ENCODE results near the gene GSAP. TPM values are rescaled to one million over a fixed set of nuclear protein-coding genes. Genes with fewer than 3 reads are reported as not detected.

Gene GSAP
- total RNA-seq, 2 experiments from 2014 or later = 0.55 TPM; not detected in 1

DNA sequence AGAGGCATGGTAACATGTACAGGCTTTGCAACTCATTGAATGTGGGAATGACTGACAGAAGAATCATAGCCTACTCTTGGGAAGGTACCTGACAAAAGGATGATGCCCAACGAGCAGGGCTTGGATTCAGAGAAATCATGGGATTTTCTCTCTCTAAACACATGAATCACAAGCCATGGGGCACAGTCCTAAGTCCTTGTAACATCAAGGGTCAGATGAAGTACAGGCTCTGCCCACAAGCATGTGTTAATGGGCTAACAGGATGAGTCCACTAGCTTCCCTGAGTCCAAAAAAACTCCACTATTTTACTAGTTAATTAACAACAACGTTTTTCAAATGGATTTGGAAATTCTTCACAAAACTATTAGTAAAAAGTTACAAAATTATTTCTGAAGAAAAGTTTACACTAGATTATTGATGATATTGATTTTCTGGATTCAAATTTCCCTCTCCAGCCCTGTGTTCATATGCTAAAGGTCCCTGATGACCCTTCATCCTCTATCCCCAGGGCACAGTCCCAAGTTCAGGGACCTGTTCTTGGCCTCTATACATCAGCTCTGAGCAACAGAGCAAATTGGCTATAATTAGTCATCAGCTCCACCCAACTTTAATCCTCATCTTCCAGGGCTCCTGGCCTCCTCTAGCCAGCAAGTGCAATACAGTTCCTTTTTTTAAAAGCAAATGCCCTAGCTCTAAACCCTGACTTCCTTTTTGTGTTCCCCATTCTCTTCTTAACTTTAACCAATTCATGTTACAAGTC is 99.8 kb downstream of the GSAP start:
- no peak overlapping the region for H3K4me2 ChIP-seq (ENCODE audit: low read length)
- no peak overlapping the region for H3K27ac ChIP-seq (ENCODE audit: low read depth, low read length, poor library complexity, severe bottlenecking)
- no TSS peak for BruUV-seq (replicated peaks)
- no peaks in the 10 kb centered on the region for H3K36me3 ChIP-seq (ENCODE audit: insufficient read depth, low read length)
- no peak for DNase-seq (ENCODE audit: low spot score)
- H3K9me2 ChIP-seq (ENCODE audit: insufficient read depth, low read length) = no peaks in the 10 kb centered on the region
- H4K20me1 ChIP-seq (ENCODE audit: insufficient read depth, low read length) = no peaks in the 10 kb centered on the region
- H3K79me2 ChIP-seq (ENCODE audit: insufficient read depth, low read depth, low read length) = no peaks in the 10 kb centered on the region
- TF ChIP-seq, protein P1, sequence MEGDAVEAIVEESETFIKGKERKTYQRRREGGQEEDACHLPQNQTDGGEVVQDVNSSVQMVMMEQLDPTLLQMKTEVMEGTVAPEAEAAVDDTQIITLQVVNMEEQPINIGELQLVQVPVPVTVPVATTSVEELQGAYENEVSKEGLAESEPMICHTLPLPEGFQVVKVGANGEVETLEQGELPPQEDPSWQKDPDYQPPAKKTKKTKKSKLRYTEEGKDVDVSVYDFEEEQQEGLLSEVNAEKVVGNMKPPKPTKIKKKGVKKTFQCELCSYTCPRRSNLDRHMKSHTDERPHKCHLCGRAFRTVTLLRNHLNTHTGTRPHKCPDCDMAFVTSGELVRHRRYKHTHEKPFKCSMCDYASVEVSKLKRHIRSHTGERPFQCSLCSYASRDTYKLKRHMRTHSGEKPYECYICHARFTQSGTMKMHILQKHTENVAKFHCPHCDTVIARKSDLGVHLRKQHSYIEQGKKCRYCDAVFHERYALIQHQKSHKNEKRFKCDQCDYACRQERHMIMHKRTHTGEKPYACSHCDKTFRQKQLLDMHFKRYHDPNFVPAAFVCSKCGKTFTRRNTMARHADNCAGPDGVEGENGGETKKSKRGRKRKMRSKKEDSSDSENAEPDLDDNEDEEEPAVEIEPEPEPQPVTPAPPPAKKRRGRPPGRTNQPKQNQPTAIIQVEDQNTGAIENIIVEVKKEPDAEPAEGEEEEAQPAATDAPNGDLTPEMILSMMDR (conservative IDR thresholded peaks at IDR 0.05; ENCODE audit: low read length) = no peak
- no peak for TF ChIP-seq EZH2phosphoT487 (IDR thresholded peaks at IDR 0.05; ENCODE audit: borderline replicate concordance, low read depth, low read length)
- no peak overlapping the region for H3K4me3 ChIP-seq (ENCODE audit: low read depth, low read length, poor library complexity, severe bottlenecking)
- H2AFZ ChIP-seq (ENCODE audit: low read length) = no peak overlapping the region
- H3K4me1 ChIP-seq (ENCODE audit: insufficient read depth, low read length, poor library complexity, severe bottlenecking) = no peaks in the 10 kb centered on the region
- intact Hi-C loops (cut with micrococcal nuclease; ENCODE audit: unreplicated experiment) = no loop called here
- ChIA-PET CTCF (ENCODE audit: unreplicated experiment) (no interaction called here), POLR2A (no interaction called here)
- H3K9me3 ChIP-seq (ENCODE audit: low read length) = no peaks in the 10 kb centered on the region

DNA sequence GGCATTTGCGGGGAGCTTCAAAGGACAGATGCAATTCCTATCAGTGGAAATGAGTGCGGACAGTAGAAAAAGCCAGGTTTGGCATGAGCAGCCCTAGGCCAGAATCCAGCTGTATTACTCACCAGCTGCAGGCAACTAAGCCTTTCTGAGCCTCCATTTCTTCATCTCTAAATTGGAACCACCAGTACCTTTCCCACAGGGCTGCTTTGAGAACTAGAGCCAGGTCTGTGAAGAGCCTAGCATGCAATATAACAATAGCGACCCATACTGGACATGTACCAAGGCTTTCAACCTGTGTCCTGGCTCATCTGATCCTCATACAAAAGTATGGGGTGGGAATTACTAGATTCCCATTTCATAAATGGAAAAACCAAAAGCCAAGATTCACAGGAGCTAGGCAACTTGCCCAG is 101.0 kb downstream of the GSAP start:
- intact Hi-C loops (cut with micrococcal nuclease; ENCODE audit: unreplicated experiment) = no loop called here
- Histone ChIP-seq H3K9me2 (ENCODE audit: insufficient read depth, low read length) (no peaks in the 10 kb centered on the region), H3K4me3 (ENCODE audit: low read depth, low read length, poor library complexity, severe bottlenecking) (no peak overlapping the region), H4K20me1 (ENCODE audit: insufficient read depth, low read length) (no peaks in the 10 kb centered on the region), H3K9me3 (ENCODE audit: low read length) (no peaks in the 10 kb centered on the region), H3K4me2 (ENCODE audit: low read length) (no peak overlapping the region), H3K27ac (ENCODE audit: low read depth, low read length, poor library complexity, severe bottlenecking) (no peak overlapping the region), H3K79me2 (ENCODE audit: insufficient read depth, low read depth, low read length) (no peaks in the 10 kb centered on the region), H3K36me3 (ENCODE audit: insufficient read depth, low read length) (no peaks in the 10 kb centered on the region), H2AFZ (ENCODE audit: low read length) (no peak overlapping the region), H3K4me1 (ENCODE audit: insufficient read depth, low read length, poor library complexity, severe bottlenecking) (no peaks in the 10 kb centered on the region)
- BruUV-seq (replicated peaks) = no TSS peak
- CTCF ChIA-PET (ENCODE audit: unreplicated experiment) = no interaction called here
- no peak for DNase-seq (ENCODE audit: low spot score)
- TF ChIP-seq, protein P1 (conservative IDR thresholded peaks at IDR 0.05; ENCODE audit: low read length) = no peak
- TF ChIP-seq EZH2phosphoT487 (IDR thresholded peaks at IDR 0.05; ENCODE audit: borderline replicate concordance, low read depth, low read length) = no peak
- POLR2A ChIA-PET = no interaction called here

DNA sequence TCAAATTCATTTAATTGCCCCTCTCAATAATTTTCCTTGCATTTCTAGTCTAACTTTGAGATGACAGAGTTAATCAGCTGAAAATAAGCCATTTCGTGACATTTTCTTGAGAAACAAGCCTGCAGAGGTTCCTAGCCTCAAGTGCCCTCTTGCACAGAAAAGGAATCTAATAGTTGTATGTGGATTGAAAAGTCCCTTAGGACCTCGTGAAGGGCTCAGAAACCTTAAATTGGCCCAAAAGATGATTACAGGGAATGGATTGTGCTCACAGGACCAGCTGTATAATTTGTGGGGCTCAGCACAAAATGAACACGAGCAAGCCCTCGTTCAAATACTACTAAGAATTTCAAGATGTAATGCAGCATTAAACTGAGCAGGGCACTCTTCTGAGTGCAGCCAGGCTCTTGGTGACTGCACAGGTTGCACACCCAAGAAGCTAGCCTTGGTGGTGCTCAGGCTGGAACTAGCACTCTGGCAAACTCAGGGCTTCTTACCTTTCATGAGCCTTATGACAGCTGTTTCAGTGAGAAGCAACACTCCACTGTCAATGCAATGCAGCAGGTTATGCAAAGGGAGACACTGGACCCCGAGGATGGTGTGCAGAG is 102.2 kb downstream of the GSAP start:
- ChIA-PET POLR2A (no interaction called here), CTCF (ENCODE audit: unreplicated experiment) (no interaction called here)
- H3K36me3 ChIP-seq (ENCODE audit: insufficient read depth, low read length) = no peaks in the 10 kb centered on the region
- DNase-seq (ENCODE audit: low spot score) = no peak
- no peak overlapping the region for H3K4me2 ChIP-seq (ENCODE audit: low read length)
- H2AFZ ChIP-seq (ENCODE audit: low read length) = no peak overlapping the region
- H3K4me1 ChIP-seq (ENCODE audit: insufficient read depth, low read length, poor library complexity, severe bottlenecking) = no peaks in the 10 kb centered on the region
- H4K20me1 ChIP-seq (ENCODE audit: insufficient read depth, low read length) = no peaks in the 10 kb centered on the region
- TF ChIP-seq, protein P1 (conservative IDR thresholded peaks at IDR 0.05; ENCODE audit: low read length) = no peak
- TF ChIP-seq EZH2phosphoT487 (IDR thresholded peaks at IDR 0.05; ENCODE audit: borderline replicate concordance, low read depth, low read length) = no peak
- intact Hi-C loops (cut with micrococcal nuclease; ENCODE audit: unreplicated experiment) = no loop called here
- H3K27ac ChIP-seq (ENCODE audit: low read depth, low read length, poor library complexity, severe bottlenecking) = no peak overlapping the region
- H3K79me2 ChIP-seq (ENCODE audit: insufficient read depth, low read depth, low read length) = no peaks in the 10 kb centered on the region
- H3K9me2 ChIP-seq (ENCODE audit: insufficient read depth, low read length) = no peaks in the 10 kb centered on the region
- BruUV-seq (replicated peaks) = no TSS peak
- no peak overlapping the region for H3K4me3 ChIP-seq (ENCODE audit: low read depth, low read length, poor library complexity, severe bottlenecking)
- H3K9me3 ChIP-seq (ENCODE audit: low read length) = no peaks in the 10 kb centered on the region

Measured in OCI-LY7 (cell line).